Esophagus muscularis mucosa (tissue), 3 donors: ENCODE results near the gene NOS3.

ENCODE experiments used
- CTCF ChIP-seq, 3 experiments: fragments of 200-600 bp in 2 of 3; fragments of 450-650 bp in 1 of 3; sonication (generic) in 2 of 3; IDR thresholded peaks; one replicate each; pipeline ENCODE4 v1.5.1; 2017 to 2019; ENCODE audit warnings: antibody characterized with exemption in 3 of 3, mild to moderate bottlenecking in 2 of 3, moderate library complexity in 1 of 3
- POLR2A ChIP-seq: fragments of 450-650 bp; IDR thresholded peaks from one replicate; pipeline ENCODE4 v1.6.1; 2017; ENCODE audit warnings: antibody characterized with exemption, moderate library complexity, mild to moderate bottlenecking, low read depth
- POLR2AphosphoS5 ChIP-seq, 2 donors: sonication (generic); formaldehyde crosslinking; IDR thresholded peaks; one replicate each; pipeline ENCODE4 v1.6.1; 2017; ENCODE audit warnings: antibody characterized with exemption in 2 of 2

GRCh38 chr7:150996376-150997074, 5.7 kb downstream of the NOS3 start:
- TF ChIP-seq CTCF (IDR thresholded peaks at IDR 0.05): no peak
- TF ChIP-seq POLR2A: no peak
- TF ChIP-seq POLR2AphosphoS5 (IDR thresholded peaks at IDR 0.05): no peak
